ENCODE results near the gene SLC1A1. TPM values are rescaled to one million over a fixed set of nuclear protein-coding genes. Genes with fewer than 3 reads are reported as not detected.
A peak's percentile ranks its signal among the peaks of the same experiment; 100 is the strongest.
"Not testable (repeated sequence)": the region's sequence is repeated elsewhere in the genome, so short reads cannot be mapped to it uniquely, and the experiment has no call there.

Gene SLC1A1
- total RNA-seq, 1 experiment from 2014 or later: 3.2 TPM

DNA sequence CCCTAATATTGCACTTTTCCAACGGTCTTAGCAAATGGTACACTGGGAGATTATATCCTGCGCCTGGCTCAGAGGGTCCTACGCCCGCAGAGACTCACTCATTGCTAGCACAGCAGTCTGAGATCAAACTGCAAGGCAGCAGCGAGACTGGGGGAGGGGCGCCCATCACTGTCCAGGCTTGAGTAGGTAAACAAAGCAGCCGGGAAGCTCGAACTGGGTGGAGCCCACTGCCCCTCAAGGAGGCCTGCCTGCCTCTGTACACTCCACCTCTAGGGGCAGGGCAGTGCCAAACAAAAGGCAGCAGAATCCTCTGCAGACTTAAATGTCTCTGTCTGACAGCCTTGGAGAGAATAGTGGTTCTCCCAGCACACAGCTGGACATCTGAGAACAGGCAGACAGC, 41.1 kb downstream of the SLC1A1 start:
- not testable (repeated sequence) for H3K9me2 ChIP-seq (replicated peaks; ENCODE audit: low read length); H4K20me1 ChIP-seq (ENCODE audit: low read length); H3K79me2 ChIP-seq (ENCODE audit: low read length); H3K27me3 ChIP-seq (ENCODE audit: low read length); H2AFZ ChIP-seq (ENCODE audit: low read length); H3K4me3 ChIP-seq (ENCODE audit: low read length); H3K9me3 ChIP-seq (ENCODE audit: low read length); DNase-seq; BruUV-seq (replicated peaks); H3K36me3 ChIP-seq (ENCODE audit: low read depth, low read length); ATAC-seq; H3F3A ChIP-seq (ENCODE audit: low read length, unreplicated experiment); H3K9ac ChIP-seq (ENCODE audit: low read length)
- CTCF ChIA-PET: interaction anchor here (1.2 kb wide), 1 partner anchor 40 kb away, joined by 3 read pairs; no protein-coding TSS in a partner anchor
- H3K4me2 ChIP-seq (ENCODE audit: low read length): peak overlapping the region; percentile 74; the same call in 1 of the 2 replicates
- POLR2A ChIA-PET (ENCODE audit: unreplicated experiment): interaction anchor here (0.7 kb wide), 1 partner anchor 41 kb away, joined by 3 read pairs; the partner anchor contains the start of gene SLC1A1
- H3K4me1 ChIP-seq (ENCODE audit: insufficient read depth, low read length): peaks cover 26% of the 10 kb centered on the region
- H3K27ac ChIP-seq (ENCODE audit: low read length): peak overlapping the region; percentile 98
- intact Hi-C loops (cut with micrococcal nuclease): loop anchor here (1.0 kb wide), 1 partner anchor 41 kb away; the partner anchor contains the start of gene SLC1A1

DNA sequence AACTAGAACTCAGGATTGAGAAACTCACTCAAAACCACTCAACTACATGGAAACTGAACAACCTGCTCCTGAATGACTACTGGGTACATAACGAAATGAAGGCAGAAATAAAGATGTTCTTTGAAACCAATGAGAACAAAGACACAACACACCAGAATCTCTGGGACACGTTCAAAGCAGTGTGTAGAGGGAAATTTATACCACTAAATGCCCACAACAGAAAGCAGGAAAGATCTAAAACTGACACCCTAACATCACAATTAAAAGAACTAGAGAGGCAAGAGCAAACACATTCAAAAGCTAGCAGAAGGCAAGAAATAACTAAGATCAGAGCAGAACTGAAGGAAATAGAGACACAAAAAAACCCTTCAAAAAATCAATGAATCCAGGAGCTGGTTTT, 43.6 kb downstream of the SLC1A1 start:
- H3K36me3 ChIP-seq (ENCODE audit: low read depth, low read length); H4K20me1 ChIP-seq (ENCODE audit: low read length); H3K9me3 ChIP-seq (ENCODE audit: low read length); H3K9ac ChIP-seq (ENCODE audit: low read length); ATAC-seq; H3K27me3 ChIP-seq (ENCODE audit: low read length); H3K9me2 ChIP-seq (replicated peaks; ENCODE audit: low read length); H3K4me2 ChIP-seq (ENCODE audit: low read length); H3K4me3 ChIP-seq (ENCODE audit: low read length); intact Hi-C loops (cut with micrococcal nuclease); CTCF ChIA-PET; H3K27ac ChIP-seq (ENCODE audit: low read length); H2AFZ ChIP-seq (ENCODE audit: low read length); H3K79me2 ChIP-seq (ENCODE audit: low read length); POLR2A ChIA-PET (ENCODE audit: unreplicated experiment); H3F3A ChIP-seq (ENCODE audit: low read length, unreplicated experiment); DNase-seq; BruUV-seq (replicated peaks): not testable (repeated sequence)
- peaks cover 25% of the 10 kb centered on the region for H3K4me1 ChIP-seq (ENCODE audit: insufficient read depth, low read length)

DNA sequence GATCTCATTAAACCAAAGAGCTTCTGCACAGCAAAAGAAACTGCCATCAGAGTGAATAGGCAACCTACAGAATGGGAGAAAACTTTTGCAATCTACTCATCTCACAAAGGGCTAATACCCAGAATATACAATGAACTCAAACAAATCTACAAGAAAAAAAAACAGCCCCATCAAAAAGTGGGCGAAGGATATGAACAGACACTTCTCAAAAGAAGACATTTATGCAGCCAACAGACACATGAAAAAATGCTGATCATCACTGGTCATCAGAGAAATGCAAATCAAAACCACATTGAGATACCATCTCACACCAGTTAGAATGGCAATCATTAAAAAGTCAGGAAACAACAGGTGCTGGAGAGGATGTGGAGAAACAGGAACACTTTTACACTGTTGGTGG, 45.9 kb downstream of the SLC1A1 start:
- H3F3A ChIP-seq (ENCODE audit: low read length, unreplicated experiment); H4K20me1 ChIP-seq (ENCODE audit: low read length); H3K9me3 ChIP-seq (ENCODE audit: low read length); H3K4me3 ChIP-seq (ENCODE audit: low read length); CTCF ChIA-PET; H3K4me2 ChIP-seq (ENCODE audit: low read length); H2AFZ ChIP-seq (ENCODE audit: low read length); DNase-seq; POLR2A ChIA-PET (ENCODE audit: unreplicated experiment); H3K9me2 ChIP-seq (replicated peaks; ENCODE audit: low read length); H3K9ac ChIP-seq (ENCODE audit: low read length); ATAC-seq; H3K36me3 ChIP-seq (ENCODE audit: low read depth, low read length); H3K79me2 ChIP-seq (ENCODE audit: low read length); intact Hi-C loops (cut with micrococcal nuclease); BruUV-seq (replicated peaks); H3K27ac ChIP-seq (ENCODE audit: low read length); H3K27me3 ChIP-seq (ENCODE audit: low read length); H3K4me1 ChIP-seq (ENCODE audit: insufficient read depth, low read length): not testable (repeated sequence)

DNA sequence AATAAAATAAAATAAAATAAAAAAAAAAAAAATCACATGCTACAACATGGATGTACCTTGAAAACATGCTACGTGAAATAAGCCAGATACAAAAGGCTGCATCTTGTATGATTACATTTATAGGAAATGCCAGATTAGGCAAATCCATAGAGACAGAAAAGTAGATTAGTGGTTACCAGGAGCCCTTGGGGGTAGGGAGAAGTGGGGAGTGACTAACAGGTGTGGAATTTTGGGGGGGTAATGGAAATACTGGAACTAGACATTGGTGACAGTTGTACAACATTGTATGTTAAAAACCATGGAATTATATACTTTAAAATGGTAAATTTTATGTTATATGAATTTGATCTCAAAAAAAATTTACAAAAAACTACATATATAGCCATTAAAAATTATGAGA, 47.3 kb downstream of the SLC1A1 start:
- no peaks in the 10 kb centered on the region for H3K79me2 ChIP-seq (ENCODE audit: low read length)
- no peaks in the 10 kb centered on the region for H3K9me3 ChIP-seq (ENCODE audit: low read length)
- H3K27me3 ChIP-seq (ENCODE audit: low read length): no peaks in the 10 kb centered on the region
- CTCF ChIA-PET: no interaction called here
- TF ChIP-seq EZH2 (IDR thresholded peaks at IDR 0.05; ENCODE audit: low read length, unreplicated experiment): no peak
- TF ChIP-seq, protein P1, sequence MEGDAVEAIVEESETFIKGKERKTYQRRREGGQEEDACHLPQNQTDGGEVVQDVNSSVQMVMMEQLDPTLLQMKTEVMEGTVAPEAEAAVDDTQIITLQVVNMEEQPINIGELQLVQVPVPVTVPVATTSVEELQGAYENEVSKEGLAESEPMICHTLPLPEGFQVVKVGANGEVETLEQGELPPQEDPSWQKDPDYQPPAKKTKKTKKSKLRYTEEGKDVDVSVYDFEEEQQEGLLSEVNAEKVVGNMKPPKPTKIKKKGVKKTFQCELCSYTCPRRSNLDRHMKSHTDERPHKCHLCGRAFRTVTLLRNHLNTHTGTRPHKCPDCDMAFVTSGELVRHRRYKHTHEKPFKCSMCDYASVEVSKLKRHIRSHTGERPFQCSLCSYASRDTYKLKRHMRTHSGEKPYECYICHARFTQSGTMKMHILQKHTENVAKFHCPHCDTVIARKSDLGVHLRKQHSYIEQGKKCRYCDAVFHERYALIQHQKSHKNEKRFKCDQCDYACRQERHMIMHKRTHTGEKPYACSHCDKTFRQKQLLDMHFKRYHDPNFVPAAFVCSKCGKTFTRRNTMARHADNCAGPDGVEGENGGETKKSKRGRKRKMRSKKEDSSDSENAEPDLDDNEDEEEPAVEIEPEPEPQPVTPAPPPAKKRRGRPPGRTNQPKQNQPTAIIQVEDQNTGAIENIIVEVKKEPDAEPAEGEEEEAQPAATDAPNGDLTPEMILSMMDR (conservative IDR thresholded peaks at IDR 0.05; ENCODE audit: low read depth, low read length): no peak
- no peak for TF ChIP-seq EZH2phosphoT487 (IDR thresholded peaks at IDR 0.05; ENCODE audit: borderline replicate concordance, low read length)
- H3K4me1 ChIP-seq (ENCODE audit: insufficient read depth, low read length): no peaks in the 10 kb centered on the region
- no peak overlapping the region for H2AFZ ChIP-seq (ENCODE audit: low read length)
- intact Hi-C loops (cut with micrococcal nuclease): no loop called here
- H4K20me1 ChIP-seq (ENCODE audit: low read length): no peaks in the 10 kb centered on the region
- no peak for ATAC-seq
- POLR2A ChIA-PET (ENCODE audit: unreplicated experiment): no interaction called here
- no TSS peak for BruUV-seq (replicated peaks)
- peak; percentile 8 for DNase-seq
- no peaks in the 10 kb centered on the region for H3K36me3 ChIP-seq (ENCODE audit: low read depth, low read length)
- no peak overlapping the region for H3K4me3 ChIP-seq (ENCODE audit: low read length)
- no peak overlapping the region for H3K9ac ChIP-seq (ENCODE audit: low read length)
- no peak overlapping the region for H3K4me2 ChIP-seq (ENCODE audit: low read length)
- no peak overlapping the region for H3K27ac ChIP-seq (ENCODE audit: low read length)
- no peaks in the 10 kb centered on the region for H3F3A ChIP-seq (ENCODE audit: low read length, unreplicated experiment)
- H3K9me2 ChIP-seq (replicated peaks; ENCODE audit: low read length): no peaks in the 10 kb centered on the region
